Ammon's horn (tissue), 1 donor: Measurements from ENCODE around the gene C20orf144.
"Not testable (repeated sequence)": the region's sequence is repeated elsewhere in the genome, so short reads cannot be mapped to it uniquely, and the experiment has no call there.

Source experiments
- DNase-seq: peaks from one replicate; pipeline ENCODE4 v3.0.0-alpha.2; 2016; ENCODE audit warnings: low spot score

The C20orf144 gene

DNA sequence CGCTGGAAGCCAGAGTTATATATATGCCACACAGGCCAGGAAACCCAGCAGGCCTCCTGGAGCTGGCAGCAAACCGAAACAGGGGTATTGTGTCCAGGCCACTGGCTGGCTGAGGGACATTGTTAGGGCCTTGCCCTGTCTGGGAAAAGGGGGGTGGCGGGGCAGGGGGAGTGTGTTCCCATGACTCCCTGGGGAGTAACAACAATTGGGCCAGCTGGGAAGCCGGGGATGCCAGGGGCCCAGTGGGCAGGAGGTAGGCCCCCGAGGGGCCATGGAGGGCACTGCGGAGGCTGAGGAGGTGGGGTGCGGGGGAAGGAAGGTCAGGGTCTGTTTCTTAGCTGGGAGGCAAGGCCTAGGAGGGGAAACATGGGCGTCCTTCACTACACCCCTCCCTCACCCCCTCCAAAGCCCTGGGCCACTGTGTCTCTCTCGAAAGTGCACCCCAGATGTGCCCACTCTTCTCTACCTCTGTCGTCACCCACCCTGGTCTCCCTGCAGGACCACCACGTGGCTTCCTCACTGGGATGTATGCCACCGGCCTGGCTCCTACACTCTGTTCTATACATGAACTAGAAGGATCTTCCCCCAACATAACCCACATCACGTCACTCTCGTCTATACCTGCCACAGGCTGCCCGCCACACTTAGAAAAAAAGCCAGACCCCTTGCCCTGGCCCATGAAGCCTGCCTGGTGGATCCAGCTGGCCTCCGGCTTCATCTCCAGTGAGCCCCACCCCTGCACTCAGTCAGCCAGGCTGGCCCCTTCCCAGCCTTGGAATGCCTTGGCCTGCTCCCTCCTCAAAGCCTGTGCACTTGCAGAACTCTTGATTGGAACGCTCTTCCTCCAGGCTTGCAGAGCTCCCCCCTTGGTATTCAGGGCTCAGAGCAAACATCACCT is 31.9 kb downstream of the C20orf144 start:
- peak; percentile 89 for DNase-seq

DNA sequence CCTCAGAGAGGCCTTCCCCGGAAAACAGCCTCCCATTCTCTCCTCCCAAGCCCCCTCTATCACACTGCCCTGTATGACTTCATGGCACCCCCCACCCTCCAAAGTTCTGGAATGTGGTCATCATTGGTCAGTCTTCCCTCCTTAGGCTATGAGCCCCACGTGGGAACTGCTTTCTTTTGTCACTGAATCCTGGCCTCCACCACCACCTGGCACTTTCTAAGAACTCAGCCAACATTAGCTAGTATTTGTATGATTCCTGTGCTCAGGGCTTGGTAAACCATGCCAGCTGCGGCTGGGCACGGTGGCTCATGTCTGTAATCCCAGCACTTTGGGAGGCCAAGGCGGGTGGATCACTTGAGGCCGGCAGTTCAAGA is 32.5 kb downstream of the C20orf144 start:
- no peak for DNase-seq

DNA sequence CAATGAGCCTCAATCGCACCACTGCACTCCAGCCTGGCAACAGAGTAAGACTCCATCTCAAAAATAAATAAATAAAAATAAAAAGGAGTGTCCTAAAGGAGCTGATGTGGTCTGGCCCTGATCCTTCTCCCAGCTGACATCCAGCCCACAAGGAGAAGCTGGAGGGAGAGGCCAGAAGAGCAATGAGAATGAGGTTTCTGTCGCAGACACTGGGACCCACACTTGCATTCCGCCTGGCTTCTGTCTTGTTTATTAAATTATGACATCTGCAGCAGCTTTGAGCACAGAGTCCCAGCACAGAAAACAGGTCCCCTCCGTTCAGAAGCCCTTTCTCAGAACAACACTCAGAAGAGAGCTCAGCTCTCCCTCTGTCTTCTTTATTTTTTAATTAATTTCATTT is 34.3 kb downstream of the C20orf144 start:
- DNase-seq = no peak

DNA sequence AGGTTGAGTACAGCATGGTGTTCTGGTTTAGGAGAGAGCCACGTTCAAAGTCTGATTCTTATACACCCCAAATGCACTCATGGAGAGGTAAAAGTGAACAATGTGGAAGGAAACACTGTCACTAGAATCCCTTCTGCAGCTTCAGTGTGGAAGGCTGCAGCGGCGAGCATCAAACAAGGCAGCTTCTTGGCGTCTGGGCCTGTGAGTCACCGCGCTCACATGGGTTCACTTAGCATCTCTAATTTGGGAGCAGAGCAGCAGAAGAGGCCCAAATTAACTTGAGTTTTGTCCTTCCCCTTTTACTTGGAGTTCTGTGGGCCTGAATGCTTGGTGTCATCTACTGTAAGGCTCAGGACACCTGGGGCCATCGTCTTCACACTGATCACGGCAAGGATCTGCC is 35.0 kb downstream of the C20orf144 start:
- peak; percentile 87 for DNase-seq

DNA sequence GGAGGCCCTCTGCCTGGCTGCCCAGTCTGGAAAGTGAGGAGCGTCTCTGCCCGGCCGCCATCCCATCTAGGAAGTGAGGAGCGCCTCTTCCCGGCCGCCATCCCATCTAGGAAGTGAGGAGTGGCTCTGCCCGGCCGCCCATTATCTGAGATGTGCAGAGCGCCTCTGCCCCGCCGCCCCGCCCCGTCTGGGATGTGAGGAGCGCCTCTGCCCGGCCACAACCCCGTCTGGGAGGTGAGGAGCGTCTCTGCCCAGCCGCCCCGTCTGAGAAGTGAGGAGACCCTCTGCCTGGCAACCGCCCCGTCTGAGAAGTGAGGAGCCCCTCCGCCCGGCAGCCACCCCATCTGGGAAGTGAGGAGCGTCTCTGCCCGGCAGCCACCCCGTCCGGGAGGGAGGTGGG is 36.8 kb downstream of the C20orf144 start:
- DNase-seq = not testable (repeated sequence)

DNA sequence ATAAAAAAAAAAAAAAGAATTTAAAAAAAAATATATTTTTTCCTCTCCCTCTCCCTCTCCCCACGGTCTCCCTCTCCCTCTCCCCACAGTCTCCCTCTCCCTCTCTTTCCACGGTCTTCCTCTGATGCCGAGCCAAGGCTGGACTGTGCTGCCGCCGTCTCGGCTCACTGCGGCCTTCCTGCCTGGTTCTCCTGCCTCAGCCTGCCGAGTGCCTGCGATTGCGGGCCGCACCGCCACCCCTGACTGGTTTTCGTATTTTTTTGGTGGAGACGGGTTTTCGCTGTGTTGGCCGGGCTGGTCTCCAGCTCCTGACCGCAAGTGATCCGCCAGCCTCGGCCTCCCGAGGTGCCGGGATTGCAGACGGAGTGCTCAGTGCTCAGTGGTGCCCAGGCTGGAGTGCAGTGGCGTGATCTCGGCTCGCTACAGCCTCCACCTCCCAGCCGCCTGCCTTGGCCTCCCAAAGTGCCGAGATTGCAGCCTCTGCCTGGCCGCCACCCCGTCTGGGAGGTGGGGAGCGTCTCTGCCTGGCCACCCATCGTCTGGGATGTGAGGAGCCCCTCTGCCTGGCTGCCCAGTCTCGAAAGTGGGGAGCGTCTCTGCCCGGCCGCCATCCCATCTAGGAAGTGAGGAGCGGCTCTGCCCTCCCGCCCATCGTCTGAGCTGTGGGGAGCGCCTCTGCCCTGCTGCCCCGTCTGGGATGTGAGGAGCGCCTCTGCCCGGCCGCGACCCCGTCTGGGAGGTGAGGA is 38.7 kb downstream of the C20orf144 start:
- DNase-seq = not testable (repeated sequence)

DNA sequence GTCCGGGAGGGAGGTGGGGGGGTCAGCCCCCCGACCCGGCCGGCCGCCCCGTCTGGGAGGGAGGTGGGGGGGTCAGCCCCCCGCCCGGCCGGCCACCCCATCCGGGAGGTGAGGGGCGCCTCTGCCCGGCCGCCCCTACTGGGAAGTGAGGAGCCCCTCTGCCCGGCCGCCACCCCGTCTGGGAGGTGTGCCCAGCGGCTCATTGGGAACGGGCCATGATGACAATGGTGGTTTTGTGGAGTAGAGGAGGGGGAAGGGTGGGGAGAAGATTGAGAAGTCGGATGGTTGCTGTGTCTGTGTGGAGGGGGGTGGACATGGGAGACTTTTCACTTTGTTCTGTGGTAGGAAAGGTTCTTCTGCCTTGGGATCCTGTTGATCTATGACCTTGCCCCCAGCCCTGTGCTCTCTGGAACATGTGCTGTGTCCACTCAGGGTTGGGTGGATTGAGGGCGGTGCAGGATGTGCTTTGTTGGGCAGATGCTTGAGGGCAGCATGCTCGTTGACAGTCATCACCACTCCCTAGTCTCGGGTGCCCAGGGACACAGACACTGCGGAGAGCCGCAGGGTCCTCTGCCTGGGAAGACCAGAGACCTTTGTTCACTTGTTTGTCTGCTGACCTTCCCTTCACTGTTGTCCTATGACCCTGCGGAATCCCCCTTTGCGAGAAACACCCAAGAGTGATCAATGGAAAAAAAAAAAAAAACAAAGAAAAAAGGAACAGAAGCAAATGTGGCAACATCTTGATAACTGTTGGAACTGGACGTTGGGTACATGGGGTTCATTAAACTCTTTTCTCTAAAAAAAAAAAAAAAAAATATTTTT is 39.7 kb downstream of the C20orf144 start:
- DNase-seq = no peak

DNA sequence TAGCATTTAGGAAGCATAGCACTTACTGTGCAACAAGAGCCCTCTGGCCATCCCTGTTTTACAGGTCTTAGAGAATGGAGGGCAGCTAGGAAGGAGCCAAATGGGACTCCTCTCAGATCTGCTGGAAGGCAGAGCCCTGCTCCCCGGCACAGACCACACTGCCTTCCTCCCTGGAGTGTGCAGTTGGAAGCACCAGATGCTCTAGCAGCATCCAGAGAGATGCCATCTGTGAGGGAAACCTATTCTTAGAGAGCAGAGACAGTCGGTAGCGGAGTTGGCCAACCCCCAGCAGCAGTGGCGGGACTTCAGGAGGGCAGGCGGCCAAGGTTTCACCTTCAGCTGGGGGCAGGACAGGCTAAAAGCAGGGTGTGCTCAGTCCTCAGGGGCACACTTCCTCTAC is 40.7 kb downstream of the C20orf144 start:
- DNase-seq = peak; percentile 63

DNA sequence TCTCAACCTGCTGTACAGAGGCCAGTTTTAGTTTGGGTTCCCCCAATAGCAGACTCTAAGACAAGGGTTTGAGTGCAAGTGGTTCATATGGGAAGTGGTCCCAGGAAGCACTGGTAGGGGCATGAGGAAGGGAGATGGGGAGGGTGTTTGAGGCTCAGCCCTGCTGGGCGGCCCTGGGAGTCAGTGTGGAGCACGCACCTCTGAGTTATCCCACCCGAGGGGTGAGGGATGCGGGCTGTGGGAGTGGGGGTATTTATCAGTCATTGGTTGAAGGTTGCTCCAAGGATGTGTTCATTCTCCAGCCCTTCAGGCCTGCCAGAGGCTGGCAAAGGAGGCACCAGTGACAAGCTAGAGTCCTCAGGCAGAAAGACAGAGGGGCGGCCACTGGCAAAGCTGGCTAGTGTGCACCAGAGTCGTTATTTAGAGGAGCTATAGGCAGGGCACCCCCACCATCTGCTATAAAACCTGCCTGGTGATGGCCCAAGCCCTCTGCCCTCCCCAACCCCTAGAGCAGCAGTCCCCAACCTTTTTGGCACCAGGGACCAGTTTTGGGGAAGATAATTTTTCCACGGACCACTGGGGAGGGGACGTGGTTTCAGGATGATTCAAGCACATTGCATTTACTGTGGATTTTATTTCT is 41.5 kb downstream of the C20orf144 start:
- no peak for DNase-seq

DNA sequence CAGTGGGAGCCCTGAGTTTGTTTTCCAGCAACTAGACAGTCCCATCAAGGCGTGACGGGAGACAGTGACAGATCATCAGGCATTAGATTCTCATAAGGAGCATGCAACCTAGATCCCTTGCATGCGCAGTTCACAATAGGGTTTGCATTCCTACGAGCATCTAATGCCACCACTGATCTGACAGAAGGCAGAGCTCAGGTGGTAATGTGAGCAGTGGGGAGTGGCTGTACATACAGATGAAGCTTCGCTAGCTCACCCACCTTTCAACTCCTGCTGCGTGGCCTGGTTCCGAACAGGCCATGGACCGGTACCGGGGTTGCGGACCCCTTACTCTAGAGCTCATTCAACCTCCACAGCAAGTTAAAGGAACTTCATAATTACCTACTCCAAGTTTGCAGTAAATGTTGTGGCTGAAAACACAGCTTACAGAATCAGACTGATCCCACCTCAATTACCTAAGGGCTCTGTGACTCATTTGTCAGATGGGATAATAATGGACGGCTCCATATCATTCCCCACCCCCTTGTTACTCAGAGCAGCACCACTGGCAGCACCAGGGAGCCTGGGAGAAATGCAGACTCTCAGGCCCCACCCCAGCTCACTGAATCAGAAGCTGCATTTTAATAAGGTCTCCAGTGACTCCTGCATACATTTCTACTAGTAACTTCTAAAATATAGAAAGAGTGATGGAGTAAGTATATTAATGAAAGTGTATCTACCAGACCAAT is 42.2 kb downstream of the C20orf144 start:
- no peak for DNase-seq

DNA sequence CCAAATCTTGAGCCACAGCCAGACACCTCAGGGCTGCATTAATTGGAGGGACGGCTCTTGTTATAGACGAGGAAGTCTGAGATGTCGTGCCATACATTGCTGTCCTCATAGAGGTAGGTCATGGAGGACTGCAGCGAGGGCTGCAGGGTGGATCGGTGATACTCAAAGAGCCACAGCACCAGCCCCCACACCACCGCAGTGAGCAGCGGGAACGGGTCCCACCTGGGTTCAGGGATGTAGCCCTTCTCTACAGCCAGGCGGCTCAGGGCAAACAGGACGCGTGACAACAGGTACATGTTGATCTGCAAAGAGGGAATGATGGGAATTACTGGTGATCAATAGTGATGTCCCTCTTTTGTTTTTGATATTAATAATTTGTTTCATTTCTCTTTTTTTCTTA is 45.5 kb downstream of the C20orf144 start:
- DNase-seq = no peak

DNA sequence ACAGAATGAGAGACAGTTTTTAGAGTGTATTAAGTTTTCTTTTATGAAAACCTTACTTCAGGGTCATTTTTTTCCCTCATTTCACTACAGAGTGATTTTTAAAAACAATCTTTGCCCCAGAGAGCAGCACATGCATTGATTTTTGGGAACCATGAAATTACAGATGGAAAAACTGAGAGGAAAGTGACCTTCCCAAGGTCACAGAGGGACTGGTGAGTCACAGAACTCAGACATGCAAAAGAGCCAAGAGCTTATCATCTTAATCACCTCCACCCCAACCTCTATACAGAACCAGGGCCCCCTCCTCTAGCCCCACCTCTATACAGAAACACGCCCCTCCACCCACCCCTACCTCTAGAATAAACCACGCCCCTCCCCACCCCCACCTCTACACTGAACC is 47.3 kb downstream of the C20orf144 start:
- DNase-seq = no peak

DNA sequence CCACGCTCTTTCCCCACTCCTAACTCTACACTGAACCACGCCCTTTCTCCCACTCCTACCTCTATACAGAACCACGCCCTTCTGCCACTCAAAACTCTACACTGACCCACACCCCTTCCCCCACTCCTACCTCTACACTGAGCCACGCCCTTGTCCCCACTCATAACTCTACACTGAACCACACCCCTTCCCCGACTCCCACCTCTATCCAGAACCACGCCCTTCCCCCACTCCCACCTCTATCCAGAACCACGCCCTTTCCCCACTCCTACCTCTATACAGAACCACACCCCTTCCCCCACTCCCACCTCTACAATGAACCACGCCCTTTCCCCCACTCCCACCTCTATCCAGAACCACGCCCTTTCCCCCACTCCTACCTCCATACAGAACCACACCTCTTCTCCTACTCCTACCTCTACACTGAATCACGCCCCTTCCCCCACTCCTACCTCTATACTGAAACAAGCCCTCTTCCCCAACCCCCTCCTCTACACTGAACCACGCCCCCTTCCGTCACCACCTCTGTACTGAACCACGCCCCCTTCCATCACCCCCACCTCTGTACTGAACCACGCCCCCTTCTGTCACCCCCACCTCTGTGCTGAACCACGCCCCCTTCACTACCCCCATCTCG is 47.9 kb downstream of the C20orf144 start:
- no peak for DNase-seq

DNA sequence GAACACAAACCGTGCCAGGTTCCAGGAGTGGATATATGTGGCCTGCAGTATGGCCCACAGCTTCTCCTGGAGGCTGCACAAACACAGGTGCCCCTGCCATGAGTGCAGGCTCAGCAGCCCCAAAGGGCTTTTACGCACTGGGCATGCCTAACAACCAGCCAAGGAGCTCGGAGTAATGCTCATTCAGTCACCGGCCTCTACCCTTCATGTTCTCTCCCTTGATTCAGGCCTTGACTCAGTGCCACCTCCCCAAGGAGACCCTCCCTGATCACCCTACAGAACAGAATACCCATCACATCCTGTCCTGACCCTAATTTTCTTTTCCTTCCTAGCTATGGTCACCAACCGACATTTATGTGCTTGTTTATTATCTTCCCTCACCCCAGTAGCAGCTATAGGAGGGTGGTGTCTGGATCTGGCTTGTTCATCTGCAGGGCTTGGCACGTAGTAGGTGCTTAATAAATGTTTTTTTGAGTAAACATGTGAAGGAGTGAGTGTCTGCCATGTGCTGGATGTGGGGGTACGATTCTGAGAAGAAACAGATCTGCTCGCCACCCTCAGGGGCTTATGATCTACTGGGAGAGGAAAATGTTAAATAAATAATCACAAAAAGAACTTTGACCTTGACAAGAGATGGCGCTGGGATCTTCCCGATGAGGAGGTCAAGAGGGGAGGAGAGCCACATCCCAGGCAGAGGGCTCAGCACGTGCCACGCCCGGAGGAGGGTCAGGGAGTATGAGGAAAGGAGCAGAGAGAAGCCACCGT is 48.7 kb downstream of the C20orf144 start:
- no peak for DNase-seq

DNA sequence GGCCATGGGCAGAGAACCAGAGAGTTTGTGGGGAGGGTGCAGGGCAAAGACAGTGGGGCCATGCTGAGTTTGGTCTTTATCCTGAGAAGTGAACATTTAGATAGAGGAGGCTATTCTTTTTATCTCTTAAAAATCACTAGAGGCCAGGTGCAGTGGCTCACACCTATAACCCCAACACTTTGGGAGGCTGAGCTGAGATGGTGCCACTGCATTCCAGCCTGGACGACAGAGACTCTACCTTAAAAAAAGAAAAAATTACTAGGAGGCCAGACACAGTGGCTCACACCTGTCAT is 49.3 kb downstream of the C20orf144 start:
- no peak for DNase-seq
